C4-2B (cell line): ENCODE data around the gene OXNAD1.

Experiments used
- H3K27ac ChIP-seq: fragments of 450-650 bp; 2 replicates; pipeline ENCODE4 v1.5.1; 2017
- ZFX ChIP-seq: fragments of 450-650 bp; IDR thresholded peaks from 2 replicates; pipeline ENCODE4 v1.6.1; 2017
- TF ChIP-seq, protein P1 (sequence below): fragments of 450-650 bp; conservative IDR thresholded peaks from 2 replicates; pipeline ENCODE4 v1.5.1; 2017; ENCODE audit warnings: mild to moderate bottlenecking

Gene OXNAD1

DNA sequence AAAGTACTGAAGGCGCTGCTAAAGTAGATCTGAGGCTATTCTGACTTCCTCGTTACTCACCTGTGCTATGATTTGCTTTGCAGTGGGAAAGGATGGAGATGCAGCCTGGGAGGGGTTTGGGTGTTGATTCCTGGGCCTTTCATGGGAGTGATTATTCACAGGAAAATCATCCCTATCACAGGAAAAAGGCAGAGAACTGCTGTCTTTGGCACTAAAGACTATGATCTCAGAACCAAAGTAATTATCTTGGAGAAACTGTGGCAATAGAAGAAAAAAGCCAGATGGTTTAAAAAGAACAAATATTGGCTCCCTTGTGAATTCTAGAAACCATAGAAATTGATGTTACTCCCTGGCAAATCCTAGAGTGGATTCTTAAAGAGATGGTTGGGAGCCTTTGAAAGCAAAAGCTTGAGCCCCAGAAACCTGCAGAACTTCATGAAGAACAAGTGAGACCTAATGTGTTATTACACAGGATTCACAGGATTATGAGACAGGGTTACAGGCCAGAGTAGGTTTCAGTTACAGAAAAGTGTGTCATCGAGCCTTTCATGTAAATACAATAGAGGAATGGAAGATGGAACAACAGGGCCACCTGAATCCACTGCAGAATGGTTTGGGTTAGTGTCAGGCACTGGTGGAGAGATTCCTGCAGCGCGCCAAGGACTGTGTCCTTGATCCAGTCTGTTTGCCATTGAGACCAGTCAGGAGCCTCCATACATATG is 85.7 kb downstream of the OXNAD1 start:
- TF ChIP-seq ZFX = no peak
- no peak overlapping the region for H3K27ac ChIP-seq

DNA sequence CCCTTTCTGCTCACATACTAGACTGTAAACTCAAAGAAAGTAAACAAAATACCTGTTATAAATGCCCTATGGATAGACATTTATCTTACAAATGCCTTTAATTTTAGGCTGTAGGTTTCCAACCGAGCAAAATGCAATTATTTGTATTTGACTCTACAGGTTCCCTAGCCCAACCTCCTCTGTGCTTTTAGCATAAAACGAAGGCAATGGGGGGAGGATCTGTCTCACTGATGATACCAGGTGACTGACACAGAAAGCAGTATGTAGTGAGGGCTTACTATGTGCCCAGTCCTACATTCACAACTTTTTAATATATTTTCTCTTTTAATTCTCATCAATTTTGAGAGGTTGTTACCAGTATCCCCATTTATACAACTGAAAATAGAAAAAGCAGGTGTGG is 87.4 kb downstream of the OXNAD1 start:
- no peak overlapping the region for H3K27ac ChIP-seq
- TF ChIP-seq, protein P1, sequence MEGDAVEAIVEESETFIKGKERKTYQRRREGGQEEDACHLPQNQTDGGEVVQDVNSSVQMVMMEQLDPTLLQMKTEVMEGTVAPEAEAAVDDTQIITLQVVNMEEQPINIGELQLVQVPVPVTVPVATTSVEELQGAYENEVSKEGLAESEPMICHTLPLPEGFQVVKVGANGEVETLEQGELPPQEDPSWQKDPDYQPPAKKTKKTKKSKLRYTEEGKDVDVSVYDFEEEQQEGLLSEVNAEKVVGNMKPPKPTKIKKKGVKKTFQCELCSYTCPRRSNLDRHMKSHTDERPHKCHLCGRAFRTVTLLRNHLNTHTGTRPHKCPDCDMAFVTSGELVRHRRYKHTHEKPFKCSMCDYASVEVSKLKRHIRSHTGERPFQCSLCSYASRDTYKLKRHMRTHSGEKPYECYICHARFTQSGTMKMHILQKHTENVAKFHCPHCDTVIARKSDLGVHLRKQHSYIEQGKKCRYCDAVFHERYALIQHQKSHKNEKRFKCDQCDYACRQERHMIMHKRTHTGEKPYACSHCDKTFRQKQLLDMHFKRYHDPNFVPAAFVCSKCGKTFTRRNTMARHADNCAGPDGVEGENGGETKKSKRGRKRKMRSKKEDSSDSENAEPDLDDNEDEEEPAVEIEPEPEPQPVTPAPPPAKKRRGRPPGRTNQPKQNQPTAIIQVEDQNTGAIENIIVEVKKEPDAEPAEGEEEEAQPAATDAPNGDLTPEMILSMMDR = no peak
- no peak for TF ChIP-seq ZFX

DNA sequence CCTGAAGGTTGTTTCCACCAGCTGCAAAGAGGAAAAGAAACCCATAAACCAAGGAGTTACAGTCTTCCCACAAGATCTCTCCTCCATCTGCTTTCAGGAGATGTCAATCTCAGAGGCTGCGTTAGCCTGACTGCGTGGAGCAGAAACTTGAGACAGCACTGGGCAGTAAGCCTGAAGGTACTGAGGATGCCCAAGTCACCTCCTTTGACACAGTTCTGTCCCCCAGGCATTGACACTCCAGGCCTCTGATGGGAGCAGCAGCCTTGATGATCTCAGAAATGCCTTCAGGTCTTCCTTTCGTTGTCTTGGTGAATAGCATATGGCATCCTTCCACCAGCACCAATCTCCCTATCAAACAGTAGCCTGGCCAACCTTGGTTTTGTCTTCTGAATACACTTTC is 89.3 kb downstream of the OXNAD1 start:
- no peak overlapping the region for H3K27ac ChIP-seq
- TF ChIP-seq, protein P1 = no peak
- TF ChIP-seq ZFX = no peak
